ENCODE data around the gene MGLL.

Gene MGLL

DNA sequence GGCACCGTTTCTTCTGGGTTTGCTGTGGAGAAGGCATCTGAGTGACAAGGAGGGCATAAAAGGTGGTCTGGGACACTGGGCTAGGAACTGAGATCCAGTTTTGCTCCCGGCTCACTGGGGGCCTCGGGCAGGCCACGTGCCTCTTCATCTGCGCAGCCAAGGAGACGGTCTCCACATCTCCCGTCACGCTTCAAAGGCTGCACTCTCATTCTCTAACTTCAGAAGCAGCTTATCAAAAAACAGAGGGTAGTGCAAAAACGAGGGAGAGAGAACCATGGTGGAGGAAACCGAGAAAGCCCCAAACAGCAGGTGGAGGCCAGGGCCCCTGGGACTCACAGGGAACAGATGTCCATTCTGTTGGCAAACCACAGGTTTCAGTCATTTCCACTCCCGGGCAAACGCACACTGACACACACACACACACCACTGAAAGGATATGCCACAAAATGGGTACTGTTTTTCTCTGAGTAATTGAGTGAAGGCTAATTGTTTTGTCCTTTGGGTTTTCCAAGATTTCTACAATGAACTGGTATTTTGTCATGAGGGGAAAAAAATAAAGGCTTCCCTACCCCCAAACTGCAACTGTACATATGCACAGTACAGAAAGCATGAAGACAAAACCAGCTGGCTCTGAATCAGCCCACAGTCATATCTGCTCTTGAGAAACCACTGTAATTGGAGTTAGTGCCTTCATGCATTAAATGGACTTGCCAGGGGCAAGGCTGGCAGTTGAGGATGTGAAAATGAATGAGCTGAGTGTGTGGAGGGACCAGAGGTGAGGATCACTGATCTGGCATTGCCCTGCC is 71.9 kb downstream of the MGLL start:
- no peak for DNase-seq

DNA sequence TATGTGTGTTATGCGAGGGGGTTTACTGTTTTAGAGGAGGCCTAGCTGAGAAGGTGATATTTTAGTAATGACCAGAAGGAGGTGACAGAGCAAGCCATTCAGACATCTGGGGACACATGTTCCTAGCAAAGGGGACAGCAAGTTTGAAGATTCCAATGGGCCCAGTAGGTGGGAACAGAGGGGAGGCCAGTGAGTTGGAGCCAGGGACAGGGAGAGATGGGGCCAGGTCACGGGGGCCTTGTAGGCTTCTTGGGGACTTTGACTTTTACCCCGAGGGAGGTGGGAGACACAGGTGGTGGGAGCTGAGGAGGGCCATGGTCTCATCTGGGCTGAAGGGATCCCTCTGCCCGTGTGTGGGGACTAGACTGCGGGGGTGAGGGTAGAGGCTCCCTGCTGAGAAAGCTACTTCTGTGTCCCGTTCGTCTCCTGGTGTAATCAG is 72.5 kb downstream of the MGLL start:
- DNase-seq, result no peak

DNA sequence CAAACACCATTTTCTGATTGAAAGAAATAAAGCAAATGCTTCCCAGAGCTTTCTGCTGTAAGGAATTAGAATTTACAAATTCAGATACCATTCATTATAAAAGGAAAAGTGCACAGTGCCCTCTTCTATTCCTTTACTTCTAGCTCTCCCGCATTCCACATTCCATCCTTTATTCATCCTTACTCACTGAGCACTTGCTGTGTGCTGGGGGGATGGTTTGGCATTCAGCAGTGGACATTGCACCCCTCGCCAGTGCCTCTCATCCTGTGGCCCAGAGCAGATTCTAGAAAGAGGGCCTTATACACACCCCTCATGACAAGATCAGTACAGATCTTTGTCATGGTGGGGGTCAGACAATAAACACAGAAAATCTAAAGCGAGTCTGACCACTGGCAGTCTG is 73.0 kb downstream of the MGLL start:
- DNase-seq, result no peak

DNA sequence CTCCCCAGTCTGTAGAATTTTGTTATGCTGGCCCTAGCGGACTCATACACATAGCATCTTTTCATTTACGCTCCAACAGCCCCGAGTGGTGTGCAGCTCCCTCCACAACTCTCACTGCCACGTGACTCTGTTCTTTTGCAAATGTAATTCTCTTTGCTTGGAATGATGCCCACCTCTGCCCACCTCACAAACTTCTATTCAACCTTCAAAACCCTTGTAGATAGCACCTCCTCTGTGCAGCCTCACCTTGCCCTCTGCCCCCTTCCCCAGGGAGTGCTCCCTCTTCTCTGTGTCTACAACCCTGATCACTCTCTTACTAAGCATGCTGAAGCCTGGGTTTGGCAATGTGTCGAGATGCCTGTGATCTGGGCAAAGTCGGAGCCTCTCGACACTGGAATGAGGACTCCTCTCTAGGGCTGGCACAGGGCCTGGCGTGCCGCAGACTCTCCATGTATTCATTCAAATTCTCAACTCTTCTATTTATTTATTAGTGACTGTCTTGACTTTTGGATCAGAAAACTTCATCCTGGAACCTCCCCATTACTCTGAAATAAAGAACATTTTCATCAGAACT is 73.5 kb downstream of the MGLL start:
- no peak for DNase-seq

DNA sequence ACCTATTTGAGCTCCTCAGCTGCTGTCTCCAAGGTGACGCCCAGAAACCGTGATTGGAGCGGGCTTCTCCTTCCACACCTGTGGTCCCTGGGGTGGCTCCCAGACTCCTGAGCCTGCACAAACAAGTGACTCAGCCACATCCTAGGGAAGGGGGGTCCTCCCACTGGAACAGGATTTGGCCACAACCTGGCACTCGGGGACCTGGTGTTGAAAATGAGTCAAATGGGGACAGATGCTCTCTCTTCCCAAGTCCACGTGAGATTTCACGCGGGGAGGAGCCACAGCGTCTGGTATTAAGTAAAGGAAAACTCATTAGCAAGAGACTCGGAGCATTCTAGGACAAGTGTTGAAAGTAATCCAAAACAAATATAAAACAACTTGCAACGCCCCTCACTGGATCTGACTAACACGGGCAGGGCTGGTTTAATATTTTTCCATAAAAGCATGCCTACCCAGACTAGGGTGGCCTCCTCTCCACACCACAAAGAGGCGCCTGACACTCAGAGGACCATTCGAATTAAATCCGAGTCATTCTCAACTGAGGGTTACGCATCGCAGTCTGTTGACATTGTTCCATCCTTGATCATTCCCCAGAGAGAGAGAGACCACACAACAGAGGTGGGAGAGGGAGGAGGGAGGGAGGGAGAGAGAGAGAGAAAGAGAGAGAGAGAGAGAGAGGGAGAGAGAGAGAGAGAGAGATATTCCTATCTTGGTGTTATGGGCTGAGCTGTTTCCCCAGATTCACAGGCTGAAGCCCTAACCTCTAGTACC is 74.4 kb downstream of the MGLL start:
- no peak for DNase-seq

DNA sequence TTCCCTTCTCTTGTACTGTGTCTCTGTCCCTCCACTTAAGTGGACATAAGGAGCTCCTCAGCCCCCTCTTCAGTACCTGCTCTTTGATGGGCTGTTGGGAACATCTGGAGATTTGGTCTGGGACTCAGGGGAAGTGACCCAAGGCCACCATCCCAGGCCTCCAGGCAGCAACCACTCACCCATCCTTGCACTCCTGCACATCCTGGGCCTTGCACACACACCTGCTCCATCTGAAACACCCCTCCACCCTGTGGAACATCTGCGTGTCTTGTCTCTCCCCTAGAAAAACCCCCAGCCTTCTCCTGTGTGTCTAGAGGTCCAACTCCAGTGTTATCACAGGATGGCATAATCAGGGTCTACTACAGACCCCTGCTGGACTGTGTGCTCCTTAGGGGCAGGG is 75.2 kb downstream of the MGLL start:
- DNase-seq, result no peak

DNA sequence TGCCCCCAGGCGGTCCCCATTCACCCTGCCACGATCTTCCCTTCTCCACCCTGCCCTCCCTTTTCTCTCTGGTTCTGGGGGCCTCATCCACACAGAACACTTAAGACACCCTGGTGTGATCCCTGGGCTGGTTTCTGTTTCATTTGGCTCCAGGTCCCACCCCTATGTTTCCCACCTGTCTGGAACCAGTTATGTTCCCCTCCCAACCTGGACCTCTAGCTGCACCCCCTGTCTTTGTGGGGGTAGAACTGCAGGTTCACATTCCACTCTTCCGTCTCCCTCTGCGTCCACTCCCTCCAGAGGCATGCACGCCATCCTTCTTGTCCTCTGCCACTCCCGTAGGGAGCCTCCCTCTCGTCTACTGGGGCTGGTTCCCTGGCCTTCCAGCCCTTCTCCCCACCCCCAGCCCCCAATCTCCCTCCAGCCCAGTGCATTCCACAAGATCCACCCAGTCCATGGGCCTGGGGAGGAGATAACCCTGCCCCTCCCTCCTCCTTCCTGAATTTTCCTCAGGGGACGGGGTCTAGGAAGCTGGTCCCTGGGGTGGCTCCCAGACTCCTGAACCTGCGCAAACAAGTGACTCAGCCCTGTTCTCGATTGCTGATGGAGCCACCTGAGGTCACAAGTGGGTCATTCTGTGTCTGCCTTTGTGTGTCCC is 75.8 kb downstream of the MGLL start:
- no peak for DNase-seq

DNA sequence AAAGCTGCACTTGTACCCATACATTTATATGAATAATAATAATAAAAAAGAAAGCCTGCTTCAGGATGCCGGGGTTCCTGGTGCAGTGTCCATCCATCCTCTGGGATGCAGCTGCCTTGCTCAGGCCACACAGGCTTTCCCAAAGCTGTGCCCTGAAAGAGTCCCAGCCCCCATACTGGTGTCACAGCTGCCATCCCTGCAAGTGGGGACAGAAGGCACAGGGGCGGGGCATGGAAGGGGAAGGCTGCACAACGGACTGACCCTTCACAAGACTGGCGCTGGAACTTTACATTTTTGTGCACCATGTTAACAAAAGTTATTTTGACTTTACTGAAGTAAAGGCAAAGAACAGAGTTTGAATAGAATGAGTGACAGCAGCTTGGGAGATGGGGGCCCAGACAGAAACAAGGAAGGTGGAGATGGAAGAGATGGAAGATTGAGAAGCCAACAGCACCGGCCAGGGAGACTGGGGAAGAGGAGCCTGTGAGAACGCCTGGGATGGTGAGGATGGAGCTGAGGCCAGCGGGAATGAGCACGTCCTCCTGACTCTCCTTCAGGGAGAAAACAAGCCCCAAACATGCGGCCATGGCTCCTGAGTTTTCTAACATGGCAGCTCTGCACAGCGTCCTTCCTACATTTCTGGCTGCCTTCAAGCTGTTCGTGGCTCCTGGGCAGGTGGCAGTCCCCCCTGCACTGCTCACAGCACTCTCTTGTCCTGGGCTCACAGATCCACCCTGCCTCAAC is 76.5 kb downstream of the MGLL start:
- DNase-seq, result no peak

DNA sequence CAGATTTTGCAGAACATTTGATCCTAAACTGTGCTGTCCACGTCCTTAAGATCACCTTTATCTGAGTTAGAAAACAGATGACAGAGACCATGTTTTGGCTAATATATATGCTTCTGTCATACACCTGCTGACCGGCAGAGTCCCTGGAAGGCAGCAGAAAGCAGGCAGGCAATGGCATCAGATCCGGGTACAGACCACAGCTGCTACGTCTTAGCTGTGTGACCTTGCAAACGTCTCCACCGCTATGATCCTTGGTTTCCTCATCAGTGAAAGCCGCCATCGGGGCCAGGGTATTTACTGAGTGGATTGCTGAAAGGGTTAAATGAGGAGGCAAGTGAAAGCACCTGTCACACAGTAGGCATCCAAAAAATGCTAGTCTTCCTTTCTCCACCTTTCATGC is 77.4 kb downstream of the MGLL start:
- no peak for DNase-seq

DNA sequence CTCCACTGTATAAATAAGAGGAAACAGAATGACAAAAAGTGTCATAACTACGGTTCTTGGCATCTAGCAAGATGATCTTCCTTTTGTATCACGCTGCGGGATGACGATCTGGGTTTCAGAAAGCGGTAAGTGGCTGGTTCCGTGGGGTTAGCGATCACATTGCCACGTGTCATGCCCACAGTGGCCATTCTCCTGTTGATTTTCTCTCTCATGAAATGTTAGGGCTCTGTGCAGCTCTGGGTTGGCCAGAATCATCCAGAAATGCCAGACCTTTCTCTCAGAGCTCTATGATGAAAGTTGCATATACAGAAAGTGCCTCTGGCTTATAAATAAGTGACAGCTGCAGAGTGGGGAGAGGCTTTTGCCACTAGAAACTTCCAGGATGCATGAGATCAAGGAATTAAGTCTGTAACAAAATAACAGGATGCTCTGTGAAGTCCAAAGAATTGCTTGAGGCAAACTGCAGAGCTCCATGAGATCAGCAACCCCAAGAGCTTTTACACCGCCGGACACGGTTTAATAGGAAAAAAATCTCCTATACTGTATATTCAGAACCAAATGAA is 78.0 kb downstream of the MGLL start:
- DNase-seq, result no peak

DNA sequence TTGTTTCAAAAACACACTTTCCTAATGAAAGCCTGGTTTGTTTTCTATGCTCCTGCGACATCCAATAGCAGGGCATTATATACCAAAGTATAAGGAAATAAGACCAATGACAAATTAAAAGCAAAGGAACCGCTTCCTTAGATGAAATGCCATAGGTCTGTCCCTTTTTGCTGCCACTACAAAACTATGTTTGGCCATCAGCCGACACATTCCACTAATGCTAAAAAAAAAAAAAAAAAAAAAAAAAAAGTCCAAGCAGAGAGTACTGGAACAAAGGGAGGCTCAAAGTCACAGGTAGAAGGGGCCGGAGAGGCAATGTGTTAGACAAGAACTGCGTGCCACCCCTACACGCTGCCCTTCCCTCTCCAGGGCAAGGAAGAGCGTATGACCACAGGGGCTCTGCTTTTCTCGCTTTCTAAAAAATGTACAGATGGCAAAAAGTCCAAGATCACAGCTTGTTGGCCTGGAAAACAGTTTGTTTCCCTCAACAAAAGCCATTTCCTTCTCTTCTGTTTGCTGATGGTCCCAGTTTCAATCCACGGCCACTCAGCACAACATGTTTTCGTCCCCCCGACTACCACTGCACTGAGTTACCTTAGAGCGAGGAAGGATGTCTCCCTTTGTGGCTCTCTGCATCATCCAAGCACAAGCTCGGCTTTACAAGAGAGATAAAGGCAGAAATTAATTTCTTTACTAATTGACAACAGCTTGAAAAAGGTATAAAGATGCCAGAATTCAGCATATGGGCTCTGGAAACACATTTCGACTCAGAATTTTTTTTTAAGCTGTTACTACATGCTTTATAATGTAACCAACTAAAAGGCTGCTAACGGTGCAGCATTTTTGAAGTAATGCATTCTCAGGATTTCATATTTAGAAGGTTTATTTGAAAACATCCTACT is 78.7 kb downstream of the MGLL start:
- no peak for DNase-seq

DNA sequence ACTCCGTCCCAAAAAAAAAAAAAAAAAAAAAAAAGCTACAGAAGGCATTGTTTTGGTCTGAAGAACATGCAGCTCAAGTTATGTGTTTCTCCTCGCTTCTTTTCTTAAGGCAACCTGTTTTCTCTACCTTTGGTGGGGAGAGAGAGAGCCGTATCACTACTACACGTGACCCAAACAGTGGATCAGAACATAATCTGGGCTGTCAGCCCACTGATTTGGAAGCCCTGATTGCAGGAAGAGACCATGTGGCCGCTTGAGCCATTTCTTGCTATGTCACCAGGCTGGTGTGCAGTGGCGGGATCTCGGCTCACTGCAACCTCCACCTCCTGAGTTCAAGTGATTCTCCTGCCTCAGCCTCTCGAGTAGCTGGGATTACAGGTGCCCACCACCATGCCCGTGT is 79.7 kb downstream of the MGLL start:
- DNase-seq, result no peak

DNA sequence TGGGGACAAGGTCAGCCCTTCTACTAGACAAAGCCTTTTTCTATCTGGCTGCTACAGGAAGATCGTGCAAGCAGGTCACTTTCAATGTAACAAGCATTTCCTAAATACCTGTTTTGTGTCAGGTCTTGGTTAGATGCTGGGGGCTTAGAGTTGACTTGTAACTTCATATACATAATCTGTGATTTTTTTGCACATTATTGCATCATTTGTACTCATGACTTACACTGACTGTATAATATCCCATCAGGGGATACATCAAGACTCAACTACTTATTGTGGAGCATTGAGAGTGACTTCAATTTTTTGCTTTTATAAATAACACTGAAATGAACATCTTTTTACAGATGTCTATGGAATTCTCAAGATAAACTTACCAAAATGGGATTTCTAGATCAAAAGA is 80.6 kb downstream of the MGLL start:
- no peak for DNase-seq

DNA sequence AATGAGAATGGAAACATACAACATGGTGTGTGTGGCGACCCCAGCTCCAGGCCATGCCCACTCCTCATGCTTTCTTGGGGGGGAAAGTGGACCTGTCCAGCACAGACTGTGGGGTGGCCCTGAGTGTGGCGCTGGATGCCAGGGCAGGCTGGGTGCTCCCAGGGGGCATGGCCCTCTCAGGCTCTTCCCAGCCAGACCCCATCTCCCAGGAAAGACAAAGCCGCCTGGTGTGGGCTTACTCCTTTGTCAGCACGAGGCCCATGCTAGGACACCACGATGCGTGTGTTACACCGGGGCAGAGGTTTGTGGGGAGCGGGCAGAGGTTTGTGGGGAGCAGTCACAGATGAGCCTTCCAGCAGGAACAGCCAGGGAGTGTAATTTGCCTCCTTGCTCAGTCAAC is 81.1 kb downstream of the MGLL start:
- DNase-seq, result no peak

DNA sequence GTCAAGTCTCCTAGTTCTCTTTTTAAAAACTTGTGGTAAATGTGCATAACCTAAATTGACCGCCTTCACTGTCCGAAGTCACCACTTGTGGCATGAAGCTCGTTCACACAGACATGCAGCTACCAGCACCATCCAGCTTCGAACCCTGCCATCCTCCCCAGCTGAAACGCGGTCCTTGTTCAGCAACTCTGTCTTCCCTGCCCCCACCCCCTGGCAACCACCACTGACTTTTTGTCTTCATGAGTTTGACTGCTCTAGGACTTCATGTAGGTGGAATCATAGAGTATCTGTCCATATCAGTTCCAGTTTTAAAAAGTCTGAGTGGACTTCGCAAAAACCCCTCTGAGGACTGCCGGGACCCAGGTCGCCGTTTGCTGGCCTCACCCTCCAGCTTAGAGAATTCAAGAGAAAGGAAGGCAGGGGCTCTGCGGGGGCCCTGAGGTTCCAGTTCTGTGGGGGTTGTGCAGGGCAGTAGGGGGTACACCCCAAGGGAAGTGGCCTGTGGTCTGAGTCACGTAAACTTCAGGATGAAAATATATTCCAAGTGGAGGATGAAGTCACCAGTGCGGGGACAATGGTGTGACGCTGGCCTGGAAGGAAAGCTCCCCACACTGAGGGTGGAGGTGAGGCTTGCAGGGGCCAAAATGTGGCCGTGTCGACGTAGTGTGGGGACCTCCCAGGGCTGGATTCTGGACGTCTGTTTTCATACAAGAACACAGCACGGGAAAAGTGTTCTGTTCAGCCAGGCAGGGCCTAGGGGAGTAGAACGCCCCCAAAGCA is 82.0 kb downstream of the MGLL start:
- DNase-seq, result no peak

DNA sequence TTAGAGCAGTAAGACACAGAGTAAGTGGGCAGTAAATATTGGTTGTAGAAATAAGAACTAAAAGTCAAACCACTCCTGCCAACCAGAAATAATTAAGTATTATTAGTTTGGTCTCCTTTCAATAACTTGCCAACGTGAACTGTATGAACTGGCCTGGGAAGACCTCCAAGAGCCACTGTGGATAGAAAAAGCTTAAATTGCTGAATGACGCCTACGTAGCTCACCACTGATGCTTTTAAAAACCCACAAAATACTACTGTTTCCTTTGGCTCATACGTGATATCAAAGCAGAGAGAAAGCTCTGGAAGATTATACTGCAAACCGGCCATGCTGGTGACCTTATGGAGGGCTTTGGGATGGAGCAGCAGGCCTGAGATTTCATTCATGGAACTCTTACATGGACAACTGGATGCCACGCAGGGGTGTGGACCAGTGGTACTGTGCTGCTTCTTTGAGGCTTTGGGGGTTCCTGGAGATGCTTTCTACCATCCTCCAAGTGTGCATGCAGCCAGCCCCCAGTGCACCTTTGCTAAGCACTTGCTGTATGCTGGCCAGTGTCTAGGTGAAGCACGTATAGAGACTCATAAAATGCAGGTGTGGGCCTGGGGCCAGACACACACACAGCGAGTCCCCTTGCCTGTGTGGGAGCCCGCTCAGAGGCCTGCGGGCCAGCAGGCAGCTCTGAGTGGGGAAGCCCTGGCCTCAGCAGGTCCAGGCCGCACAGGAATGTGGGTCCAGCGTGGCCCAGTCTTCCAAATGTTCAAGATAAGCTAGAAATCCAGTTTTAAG is 82.8 kb downstream of the MGLL start:
- no peak for DNase-seq

DNA sequence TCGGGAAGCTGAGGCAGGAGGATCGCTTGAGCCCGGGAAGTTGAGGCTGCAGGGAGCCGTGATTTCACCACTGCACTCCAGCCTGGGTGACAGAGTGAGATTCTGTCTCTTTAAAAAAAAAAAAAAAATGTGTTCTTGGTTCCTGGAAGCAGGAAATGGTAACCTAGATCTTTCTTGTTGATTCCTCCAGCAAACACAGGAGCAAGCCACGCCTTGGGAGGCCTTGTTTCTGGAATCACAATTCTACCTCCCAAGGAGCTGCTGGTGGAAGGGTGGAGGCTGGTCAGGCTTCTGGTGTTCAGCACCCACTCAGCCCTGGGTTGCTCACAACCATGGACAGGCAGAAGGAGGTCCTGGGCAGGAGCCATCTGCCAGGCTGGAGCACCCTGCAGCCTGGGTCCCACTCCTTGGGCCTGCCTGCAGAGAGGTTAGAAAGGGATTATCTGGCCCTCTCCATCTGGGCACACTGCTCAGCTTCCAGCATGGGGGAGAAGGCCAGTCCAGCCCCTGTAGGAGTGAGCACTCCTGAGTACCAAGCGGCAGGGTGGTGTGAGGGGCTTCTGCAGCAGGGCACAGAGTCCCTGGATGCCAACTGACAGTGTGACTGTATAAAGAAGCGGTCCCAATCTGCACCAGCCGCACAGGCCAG is 84.0 kb downstream of the MGLL start:
- DNase-seq, result no peak

DNA sequence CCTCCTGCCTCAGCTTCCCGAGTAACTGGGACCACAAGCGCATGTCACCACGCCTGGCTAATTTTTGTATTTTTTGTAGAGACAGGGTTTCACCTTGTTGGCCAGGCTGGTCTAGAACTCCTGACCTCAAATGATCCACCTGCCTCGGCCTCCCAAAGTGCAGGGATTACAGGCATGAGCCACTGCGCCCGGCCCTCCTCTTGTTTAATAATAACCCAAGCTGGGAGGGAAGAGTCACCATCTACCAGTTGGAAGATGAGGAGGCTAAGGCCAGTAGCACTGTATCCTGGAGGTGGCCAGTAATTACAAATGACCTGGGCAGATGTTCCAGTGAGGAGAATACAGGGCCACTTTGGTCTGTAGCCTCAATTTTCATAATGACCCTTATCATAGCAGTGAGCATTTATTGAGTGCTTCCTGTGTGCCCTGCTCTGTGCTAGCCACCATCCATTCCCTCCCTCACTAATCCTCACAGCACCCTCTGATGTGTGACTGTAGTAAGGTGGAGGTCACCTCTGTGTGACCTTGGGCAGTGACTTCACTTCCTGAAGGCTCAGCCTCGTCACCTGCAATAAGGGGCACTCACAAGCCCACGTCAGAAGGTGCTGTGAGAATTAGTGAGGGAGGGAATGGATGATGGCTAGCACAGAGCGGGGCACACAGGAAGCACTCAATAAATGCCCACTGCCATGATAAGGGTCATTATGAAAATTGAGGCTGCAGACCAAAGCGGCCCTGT is 85.3 kb downstream of the MGLL start:
- no peak for DNase-seq

Data from NCI-H146 (cell line).